ENCODE results near the gene CDH4.

CDH4 gene

GRCh38 chr20:61926253-61926613 lies 674.2 kb downstream of the CDH4 start:
- TF ChIP-seq FOXP2 (optimal IDR thresholded peaks at IDR 0.05; ENCODE audit: borderline replicate concordance, extremely low read depth, extremely low read length, insufficient read depth), result no peak

GRCh38 chr20:61926796-61927192 lies 674.7 kb downstream of the CDH4 start:
- no peak for TF ChIP-seq REST (IDR thresholded peaks at IDR 0.05; ENCODE audit: insufficient read depth in 1 of 2, low read depth in 2 of 2, low read length in 2 of 2)

DNA sequence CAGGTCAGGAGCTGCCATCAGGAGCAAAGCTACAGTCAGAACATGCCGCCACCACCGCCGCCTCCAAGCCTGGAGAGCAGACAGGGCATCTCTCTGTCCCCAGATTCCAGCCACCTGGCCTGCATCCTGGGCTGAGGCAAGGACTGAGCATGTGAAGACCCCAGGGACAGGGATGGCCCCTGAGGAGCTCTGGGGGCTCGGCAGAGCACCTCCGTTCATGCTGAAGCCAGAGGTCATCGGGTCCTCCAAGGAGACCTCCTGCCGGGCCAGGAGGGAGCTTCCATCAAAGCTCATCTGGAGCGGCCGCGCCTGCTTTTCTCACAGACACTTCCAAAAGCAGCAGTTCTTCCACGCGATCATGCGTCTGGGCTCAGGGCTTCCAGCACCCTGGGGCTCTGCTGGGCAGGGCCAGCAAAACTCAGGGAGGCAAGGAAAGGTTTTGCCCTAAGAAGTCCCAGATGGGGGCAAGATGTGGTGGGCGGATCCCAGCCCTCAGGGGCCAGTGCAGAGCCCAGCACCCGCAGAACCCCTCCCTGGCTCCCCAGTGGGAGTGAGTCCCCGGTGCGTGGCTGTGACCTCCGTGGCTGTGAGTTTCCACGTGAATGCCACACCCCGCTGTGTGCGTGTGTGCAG lies 675.2 kb downstream of the CDH4 start:
- TF ChIP-seq POLR2AphosphoS5 (IDR thresholded peaks at IDR 0.05; ENCODE audit: low read depth, low read length), result no peak
- no peak for TF ChIP-seq SIN3A (IDR thresholded peaks at IDR 0.05; ENCODE audit: borderline replicate concordance, insufficient read depth, low read length)
- no peak for TF ChIP-seq REST (IDR thresholded peaks at IDR 0.05; ENCODE audit: insufficient read depth in 1 of 2, low read depth in 2 of 2, low read length in 2 of 2)
- TF ChIP-seq FOXP2 (optimal IDR thresholded peaks at IDR 0.05; ENCODE audit: borderline replicate concordance, extremely low read depth, extremely low read length, insufficient read depth), result no peak
- no peak for TF ChIP-seq TAF1 (IDR thresholded peaks at IDR 0.05; ENCODE audit: borderline replicate concordance, insufficient read depth, low read length)

DNA sequence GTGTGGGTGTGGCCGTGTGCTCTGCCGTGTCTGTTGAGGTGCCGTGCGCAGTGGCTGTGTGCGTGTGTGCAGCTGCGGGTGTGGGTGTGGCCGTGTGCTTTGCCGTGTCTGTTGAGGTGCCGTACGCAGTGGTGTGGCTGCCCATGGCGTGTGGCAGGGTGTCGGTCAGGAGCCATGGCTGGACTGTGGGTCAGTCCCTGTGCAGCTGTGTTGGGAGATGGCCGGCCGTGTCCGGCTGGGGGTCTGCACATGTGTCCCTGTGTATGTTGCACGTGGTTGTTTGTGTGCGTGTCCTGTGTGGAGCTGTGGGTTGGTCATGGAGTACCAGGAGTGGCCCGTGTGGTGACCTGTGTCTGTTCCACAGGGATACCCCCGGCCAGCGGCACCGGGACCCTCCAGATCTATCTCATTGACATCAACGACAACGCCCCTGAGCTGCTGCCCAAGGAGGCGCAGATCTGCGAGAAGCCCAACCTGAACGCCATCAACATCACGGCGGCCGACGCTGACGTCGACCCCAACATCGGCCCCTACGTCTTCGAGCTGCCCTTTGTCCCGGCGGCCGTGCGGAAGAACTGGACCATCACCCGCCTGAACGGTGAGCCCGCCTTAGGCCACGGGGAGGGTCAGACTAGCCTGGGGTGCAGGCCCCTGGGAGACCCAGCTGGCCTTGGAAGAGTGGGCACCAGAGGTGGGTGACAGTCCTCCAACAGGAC lies 675.9 kb downstream of the CDH4 start:
- TF ChIP-seq SIN3A (IDR thresholded peaks at IDR 0.05; ENCODE audit: borderline replicate concordance, insufficient read depth, low read length) (no peak), TAF1 (IDR thresholded peaks at IDR 0.05; ENCODE audit: borderline replicate concordance, insufficient read depth, low read length) (no peak), FOXP2 (optimal IDR thresholded peaks at IDR 0.05; ENCODE audit: borderline replicate concordance, extremely low read depth, extremely low read length, insufficient read depth) (no peak), POLR2AphosphoS5 (IDR thresholded peaks at IDR 0.05; ENCODE audit: low read depth, low read length) (no peak), REST (IDR thresholded peaks at IDR 0.05; ENCODE audit: insufficient read depth in 1 of 2, low read depth in 2 of 2, low read length in 2 of 2) (no peak)

DNA sequence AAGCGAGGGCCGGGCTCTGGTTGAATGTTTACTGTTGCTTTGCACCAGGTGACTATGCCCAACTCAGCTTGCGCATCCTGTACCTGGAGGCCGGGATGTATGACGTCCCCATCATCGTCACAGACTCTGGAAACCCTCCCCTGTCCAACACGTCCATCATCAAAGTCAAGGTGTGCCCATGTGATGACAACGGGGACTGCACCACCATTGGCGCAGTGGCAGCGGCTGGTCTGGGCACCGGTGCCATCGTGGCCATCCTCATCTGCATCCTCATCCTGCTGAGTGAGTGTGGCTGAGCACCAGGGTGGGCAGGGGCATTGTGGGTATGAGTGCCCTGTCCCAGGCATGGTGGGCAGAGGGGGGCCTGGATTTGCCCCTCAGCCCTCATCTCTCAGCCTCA lies 677.5 kb downstream of the CDH4 start:
- no peak for TF ChIP-seq FOXP2 (optimal IDR thresholded peaks at IDR 0.05; ENCODE audit: borderline replicate concordance, extremely low read depth, extremely low read length, insufficient read depth)
- no peak for TF ChIP-seq TAF1 (IDR thresholded peaks at IDR 0.05; ENCODE audit: borderline replicate concordance, insufficient read depth, low read length)
- no peak for TF ChIP-seq REST (IDR thresholded peaks at IDR 0.05; ENCODE audit: insufficient read depth in 1 of 2, low read depth in 2 of 2, low read length in 2 of 2)
- no peak for TF ChIP-seq SIN3A (IDR thresholded peaks at IDR 0.05; ENCODE audit: borderline replicate concordance, insufficient read depth, low read length)
- no peak for TF ChIP-seq POLR2AphosphoS5 (IDR thresholded peaks at IDR 0.05; ENCODE audit: low read depth, low read length)

All from PFSK-1 (cell line).